Tongue (tissue), 2 donors: ENCODE measurements around the gene ARMC3. TPM values are rescaled to one million over a fixed set of nuclear protein-coding genes. Genes with fewer than 3 reads are reported as not detected.
"Not testable (repeated sequence)": the region's sequence is repeated elsewhere in the genome, so short reads cannot be mapped to it uniquely, and the experiment has no call there.

Source experiments
- DNase-seq: peaks from one replicate; pipeline ENCODE4 v3.0.0-alpha.2; 2015
- total RNA-seq: library from RNA; depleted of rRNA; stranded (reverse); fragments of >200 nt; gene quantifications from one replicate; pipeline ENCODE4 v1.2.3, GENCODE V29; 2014

The ARMC3 gene, protein sequence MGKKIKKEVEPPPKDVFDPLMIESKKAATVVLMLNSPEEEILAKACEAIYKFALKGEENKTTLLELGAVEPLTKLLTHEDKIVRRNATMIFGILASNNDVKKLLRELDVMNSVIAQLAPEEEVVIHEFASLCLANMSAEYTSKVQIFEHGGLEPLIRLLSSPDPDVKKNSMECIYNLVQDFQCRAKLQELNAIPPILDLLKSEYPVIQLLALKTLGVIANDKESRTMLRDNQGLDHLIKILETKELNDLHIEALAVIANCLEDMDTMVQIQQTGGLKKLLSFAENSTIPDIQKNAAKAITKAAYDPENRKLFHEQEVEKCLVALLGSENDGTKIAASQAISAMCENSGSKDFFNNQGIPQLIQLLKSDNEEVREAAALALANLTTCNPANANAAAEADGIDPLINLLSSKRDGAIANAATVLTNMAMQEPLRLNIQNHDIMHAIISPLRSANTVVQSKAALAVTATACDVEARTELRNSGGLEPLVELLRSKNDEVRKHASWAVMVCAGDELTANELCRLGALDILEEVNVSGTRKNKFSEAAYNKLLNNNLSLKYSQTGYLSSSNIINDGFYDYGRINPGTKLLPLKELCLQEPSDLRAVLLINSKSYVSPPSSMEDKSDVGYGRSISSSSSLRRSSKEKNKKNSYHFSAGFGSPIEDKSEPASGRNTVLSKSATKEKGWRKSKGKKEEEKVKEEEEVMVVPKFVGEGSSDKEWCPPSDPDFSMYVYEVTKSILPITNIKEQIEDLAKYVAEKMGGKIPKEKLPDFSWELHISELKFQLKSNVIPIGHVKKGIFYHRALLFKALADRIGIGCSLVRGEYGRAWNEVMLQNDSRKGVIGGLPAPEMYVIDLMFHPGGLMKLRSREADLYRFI
- 0.51 TPM for total RNA-seq

DNA sequence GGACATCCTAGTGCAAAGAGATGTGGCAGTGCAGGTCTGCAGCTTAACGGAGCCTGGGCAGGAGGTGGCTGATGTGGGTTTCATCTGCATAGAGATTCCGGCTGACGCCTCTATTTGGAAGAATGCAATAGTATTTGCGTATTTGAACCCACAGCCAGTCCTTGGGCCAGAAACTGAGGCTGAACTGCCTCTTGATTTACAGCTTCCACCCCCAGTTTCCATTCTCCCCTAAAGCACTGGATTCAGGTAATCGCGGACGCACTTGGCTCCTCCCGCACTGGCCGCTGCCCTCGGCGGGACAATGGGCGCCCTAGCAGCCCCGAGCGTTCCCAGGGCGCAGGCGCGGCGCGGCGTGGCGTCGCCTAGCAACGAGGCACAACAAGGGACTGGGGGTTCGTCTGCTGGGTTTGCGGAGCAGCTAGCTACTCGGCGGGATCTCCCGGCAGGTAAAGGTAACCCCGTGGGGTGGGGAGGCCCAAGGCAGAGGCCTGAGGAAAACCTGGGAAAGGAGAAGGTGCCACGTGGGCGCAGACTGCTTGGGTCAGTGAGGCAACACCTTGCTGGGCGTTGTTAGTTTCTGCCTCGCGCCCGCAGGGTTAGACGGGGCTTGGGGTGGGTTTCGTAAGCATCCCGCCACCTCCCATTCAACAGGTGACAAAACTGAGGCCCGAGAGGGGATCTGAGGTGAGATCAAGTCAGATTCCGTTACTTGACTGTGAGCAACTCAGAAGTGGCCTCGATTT is at the start of gene ARMC3:
TSS of gene ARMC3 (plus strand) at position 393 of the 743 bp plus-strand sequence. CDS start 3,944 bp downstream, outside the sequence.
- peak; percentile 80 for DNase-seq

DNA sequence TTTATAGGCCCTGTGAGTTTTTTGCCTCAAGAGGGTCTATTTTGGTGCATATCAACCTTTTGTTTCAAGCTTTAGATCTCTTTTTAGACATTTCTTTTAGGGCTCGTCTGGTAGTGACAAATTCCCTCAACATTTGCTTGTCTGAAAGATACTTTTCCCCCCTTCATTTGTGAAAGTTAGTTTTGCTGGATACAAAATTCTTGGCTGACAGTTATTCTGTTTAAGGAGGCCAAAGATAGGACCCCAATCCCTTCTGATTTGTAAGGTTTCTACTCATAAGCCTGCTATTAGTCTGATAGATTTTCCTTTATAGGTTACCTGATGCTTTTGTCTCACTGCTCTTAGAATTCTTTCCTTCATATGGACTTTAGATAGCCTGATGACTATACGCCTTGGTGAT is 36.1 kb upstream of the ARMC3 start:
- DNase-seq: no peak

DNA sequence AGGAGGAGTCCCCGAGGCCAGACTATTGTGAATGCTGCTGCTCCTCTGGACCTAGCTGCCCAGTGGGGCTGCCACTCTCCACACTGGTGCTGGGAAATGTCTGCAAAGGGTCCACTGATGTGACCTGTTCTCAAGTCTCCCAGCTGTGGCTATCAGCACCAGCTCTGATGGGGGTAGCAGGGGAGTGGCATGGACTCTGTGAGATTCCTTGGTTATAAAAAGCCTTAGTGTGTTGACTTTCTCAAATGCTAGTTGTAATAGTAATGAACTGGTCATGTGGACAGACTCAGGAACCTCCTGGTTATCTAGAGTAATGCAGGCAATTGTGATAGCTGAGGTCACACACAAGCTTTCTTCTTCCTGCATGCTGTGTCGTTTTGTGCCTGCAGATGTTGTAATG is 34.1 kb upstream of the ARMC3 start:
- DNase-seq: no peak

DNA sequence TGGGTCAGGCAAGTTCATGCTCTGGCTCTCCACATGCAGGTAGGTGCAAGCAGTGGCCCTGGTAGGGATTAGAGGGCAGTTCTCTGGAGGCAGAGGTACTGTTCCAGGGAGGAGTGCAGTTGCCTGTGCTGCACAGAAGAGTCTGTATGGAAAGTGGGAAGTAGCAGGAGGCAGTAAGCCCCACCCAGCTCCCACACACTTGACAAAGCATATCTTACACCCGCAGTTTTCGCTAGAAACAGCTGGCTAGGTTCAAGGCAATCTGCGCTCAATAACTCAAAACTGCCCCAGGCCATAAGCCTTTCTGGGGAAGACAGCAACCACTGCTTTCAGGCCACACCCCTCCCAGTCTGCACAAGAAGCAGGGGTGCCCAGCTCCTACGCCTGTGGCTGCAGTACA is 33.1 kb upstream of the ARMC3 start:
- DNase-seq: no peak

DNA sequence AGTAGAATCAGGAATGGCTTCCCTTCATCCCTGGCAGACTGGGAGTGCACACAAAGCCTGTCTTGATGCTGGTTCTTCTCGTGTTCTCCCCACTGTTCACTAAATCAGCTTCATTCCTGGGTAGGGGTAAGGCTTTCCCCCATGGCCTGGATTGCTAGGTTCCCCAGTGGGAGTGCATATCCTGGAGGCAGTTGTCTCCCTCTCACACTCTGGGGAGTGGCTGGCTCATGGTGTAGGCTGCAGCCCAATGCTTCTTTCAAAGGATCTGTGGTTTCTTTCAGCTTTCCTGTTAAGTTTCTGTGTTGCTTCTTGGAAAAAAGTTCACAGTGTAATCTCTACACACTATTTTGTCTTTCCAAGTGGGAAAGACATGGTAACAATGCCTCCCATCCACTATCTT is 32.6 kb upstream of the ARMC3 start:
- no peak for DNase-seq

DNA sequence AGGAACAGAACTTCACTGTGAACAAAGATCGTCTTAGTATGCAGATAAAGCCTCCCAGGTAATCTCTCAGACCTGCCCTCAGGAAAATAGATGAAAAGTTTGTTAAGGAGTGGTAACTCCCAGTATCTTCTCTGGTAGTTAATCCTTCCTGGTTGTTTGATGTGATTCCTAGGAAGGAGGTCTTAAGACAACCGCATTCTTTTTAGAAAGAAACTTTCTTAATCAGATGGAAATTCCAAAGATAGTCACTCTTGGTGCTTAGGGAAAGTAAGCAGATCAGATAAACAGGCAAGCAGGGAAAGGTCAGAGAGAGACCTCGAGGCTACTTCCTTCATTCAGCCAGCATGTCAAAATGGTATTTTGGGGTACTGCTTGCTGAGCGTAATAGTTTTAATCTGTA is 30.5 kb upstream of the ARMC3 start:
- DNase-seq: no peak

DNA sequence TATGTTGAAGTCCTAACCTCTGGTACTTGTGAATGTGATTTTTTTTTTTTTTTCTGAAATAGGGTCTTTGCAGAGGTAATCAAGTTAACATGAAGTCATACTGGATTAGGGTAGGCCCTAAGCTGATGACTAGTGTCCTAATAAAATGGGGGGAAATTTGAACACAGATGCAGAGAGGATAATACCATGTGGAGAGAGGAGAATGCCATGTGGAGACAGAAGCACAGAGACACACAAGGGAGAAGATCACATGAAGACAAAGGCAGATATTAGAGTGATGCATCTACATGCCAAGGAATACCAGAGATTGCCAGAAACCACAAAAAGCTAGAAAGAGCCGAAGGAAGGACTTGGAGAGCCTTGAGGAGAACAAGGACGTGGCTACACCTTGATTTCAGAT is 28.5 kb upstream of the ARMC3 start:
- no peak for DNase-seq

DNA sequence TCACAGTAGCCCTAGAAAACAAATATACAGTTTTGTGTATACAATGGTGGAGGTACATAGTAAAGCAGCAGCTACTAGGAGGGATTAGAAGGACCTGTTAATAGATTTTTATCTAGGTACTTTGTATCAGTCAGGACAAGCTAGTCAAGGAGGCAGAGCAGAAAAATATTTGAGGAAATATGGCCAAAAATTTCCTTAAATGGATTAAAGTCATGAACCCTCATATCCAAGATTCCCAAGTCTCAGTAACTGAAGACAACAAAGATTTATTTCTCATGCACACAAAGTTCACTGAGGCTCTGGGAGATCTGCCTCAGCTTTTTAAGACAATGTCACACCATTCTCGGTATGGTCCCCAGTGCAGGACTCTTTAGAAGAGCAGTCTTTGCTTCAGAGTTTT is 28.1 kb upstream of the ARMC3 start:
- no peak for DNase-seq

DNA sequence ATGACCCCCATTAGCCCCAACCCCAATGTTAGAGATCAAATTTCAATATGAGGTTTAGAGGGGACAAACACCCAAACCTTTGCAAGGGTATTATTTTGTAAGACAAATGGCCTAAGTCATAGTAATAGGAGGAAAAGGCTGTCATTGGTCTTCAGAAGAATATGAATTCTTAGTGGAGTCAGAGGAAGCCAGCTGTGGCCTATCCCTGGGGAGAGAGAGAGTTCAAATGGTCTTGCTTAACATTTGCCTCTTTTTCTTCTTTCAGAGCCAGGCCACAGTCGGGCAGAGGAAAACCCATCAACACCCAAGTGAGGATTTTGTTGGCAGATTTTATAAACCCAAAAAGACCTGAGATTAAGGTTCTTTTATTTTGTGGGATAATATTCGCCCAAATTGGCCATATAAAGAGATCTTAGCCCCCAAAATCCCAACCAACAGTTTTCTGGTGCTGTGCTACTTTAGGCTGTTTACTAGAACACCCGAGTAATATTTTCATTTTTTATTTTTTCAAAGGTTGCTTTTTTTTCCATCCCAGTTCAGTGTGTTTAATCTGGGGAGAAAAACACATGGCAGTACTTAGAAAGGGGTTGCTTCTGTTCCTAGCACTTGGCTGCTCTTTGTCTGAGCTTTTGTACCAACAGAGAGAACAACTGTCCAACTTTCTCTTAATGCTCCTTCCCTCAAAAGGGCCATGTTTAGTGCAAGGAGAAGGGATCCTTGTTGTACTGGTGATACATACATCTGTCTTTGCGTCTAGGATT is 26.8 kb upstream of the ARMC3 start:
- no peak for DNase-seq

DNA sequence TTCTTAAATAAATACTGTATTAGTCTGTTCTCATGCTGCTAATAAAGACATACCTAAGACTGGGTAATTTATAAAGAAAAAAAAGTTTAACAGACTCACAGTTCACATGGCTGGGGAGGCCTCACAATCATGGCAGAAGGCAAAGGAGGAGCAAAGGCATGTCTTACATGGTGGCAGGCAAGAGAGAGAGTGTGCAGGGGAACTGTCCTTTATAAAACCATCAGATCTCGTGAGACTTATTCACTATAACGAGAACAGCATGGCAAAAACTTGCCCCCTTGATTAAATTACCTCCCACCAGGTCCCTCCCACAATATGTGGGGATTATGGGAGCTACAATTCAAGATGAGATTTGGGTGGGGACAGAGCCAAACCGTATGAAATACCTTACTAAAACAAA is 25.7 kb upstream of the ARMC3 start:
- DNase-seq: not testable (repeated sequence)

DNA sequence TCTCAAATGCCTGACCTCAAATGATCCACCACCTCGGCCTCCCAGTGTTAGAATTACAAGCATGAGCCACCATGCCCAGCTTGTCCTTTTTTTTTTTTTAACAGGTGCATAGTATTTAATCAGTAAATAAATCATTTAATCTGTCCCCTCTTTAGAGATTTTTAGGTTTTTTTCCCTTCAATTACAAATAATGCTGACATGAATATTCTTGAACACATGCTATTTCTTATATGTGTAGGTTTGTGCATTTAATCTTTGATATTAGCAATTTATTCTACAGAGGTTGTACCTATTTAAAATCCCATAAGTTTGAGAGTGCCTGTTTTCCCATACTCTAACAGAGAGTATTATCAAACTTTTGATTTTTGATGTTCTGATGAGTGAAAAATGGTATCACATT is 24.2 kb upstream of the ARMC3 start:
- no peak for DNase-seq

DNA sequence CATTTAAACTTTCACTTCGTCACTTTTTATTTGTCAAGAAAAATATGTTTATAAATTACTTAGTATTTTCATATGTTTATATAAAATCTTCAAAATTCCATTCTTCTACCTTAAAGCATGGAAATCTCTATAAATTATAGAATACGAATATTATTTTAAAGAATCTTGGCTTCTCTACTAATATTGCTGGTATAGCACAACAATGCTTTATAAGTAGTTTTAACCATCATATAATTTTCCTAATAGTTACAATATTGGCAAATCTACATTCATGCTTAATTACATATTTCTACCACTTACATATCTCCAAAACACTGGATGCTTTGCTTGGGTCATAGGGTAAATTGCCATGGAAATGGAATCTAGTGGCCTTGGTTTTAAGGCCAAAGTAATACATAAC is 21.1 kb upstream of the ARMC3 start:
- DNase-seq: no peak

DNA sequence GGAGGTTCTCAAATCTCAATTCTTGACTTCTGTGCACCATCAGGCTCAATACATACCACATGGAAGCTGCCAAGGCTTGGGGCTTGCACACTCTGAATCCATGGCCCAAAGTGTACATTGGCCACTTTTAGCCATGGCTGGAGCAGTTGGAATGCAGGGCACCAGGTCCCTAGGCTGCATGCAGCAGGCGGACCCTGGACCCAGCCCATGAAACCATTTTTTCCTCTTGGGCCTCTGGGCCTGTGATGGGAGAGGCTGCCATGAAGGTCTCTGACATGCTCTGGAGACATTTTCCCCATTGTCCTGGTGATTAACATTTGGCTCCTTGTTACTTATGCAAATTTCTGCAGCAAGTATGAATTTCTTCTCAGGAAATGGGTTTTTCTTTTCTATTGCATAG is 19.0 kb upstream of the ARMC3 start:
- no peak for DNase-seq

DNA sequence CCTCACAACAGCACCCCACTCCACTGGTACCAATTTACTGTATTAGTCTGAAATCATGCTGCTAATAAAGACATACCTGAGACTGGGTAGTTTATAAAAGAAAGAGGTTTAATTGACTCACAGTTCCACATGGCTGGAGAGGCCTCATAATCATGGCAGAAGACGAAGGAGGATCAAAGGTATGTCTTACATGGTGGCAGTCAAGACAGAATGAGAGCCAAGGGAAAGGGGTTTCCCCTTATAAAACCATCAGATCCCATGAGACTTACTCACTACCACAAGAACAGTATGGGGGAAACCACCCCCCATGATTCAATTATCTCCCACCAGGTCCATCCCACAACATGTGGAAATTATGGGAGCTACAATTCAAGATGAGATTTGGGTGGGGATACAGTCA is 18.2 kb upstream of the ARMC3 start:
- DNase-seq: not testable (repeated sequence)

DNA sequence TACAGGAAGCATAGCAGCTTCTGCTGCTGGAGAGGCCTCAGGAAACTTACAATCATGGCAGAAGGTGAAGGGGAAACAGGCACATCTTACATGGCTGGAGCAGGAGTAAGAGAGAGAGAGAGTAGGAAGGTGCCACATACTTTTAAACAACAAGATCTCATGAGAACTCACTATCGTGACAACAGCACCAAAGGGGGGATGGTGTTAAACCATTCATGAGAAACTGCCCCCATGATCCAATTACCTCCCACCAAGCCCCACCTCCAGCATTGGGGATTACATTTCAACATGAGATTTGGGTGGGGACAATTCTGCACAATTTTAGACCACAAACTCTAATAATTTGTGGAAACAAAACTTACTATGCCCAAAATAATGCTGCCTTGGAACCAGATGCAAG is 16.8 kb upstream of the ARMC3 start:
- DNase-seq: no peak

DNA sequence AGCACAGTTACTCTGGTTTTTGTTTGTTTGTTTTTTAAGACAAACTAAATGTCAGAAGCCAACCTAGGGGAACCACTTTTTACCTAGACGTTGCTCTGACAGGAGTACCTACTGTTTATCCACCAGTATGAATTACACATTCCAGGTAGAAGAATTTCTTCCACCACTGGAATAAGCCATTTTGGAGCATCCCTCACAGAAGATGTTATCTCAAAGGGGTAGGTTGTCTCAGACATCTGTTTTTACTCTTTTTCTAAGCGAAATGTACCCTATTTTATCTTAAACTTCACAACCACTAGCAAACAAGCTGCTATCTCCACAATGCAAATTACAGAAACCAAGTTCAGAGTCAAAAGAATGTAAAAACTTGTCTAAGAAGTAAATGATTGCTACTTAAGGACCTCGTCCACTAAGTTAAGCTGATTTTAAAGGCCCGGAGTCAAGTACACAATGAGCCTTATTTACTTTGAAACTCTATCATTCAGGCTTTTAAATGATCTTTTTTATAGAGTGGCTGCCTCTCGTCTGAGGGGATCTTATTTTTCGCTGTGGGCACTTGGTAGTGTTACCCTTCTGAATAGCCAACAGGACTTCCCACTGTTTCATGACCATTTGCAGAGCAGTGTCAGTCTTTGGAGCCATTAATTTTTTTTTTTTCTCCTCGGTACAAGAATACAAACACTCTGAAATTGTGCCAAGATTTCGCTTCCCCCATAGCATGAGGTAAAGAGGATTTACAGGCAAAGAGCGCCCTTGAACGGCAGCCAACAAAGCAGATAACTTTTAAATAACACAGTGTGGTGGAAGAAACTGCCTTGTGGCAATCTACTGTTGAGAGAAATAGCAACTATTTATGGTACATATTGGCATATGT is 15.7 kb upstream of the ARMC3 start:
- peak; percentile 78 for DNase-seq

DNA sequence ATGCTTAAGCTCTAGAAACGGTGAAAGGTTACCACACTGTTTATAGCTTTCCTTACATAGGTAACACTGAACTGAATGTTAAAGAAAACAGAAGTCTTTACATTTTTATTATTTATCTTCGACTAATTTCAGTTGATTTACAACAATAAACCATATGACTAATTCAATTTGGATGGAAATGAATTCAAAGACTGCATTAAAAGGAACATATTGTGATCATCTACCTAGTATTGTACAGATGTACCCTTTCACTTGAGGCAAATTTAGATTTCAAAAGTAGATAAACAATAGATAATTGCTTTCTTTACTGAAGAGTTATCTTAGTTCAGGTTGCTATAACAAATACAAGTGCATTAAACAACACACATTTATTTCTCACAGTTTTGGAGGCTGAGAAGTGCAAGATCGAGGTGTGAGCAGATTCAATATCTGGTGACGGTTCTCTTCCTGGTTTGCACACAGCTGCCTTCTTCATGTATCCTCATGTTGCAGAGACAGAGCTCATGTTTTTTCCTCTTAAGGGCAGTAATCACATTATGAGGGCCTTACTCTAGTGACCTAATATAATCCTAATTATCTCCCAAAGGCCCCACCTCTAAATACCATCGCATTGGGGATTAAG is 15.0 kb upstream of the ARMC3 start:
- DNase-seq: peak; percentile 5

DNA sequence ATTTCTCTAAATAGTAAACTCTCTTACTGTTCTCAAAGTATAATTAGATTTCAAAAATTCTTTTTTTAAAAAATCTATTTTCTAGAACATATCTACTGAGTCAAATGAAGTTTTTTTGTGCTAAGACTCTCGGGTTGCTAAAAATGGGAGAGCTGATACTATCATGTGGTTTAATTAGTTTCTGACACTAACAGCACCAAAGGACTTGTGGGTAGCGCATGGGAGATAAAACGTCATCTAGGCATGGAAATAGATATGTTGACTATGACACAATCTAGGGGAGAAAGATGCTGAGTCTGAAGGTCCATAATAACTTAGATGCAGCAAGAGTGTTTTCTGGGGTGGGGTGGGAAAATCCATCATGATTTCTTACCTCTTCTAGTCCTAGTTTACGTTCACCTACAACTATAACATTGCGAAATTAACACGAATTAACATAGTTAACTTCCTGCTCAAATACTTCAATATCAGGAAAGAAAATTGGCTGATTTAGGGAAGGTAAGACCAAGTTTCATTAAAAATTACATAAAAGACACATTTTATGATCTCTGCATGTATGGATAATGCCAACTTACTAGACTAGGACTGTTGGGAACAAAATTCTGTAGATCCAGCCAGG is 14.3 kb upstream of the ARMC3 start:
- DNase-seq: no peak

DNA sequence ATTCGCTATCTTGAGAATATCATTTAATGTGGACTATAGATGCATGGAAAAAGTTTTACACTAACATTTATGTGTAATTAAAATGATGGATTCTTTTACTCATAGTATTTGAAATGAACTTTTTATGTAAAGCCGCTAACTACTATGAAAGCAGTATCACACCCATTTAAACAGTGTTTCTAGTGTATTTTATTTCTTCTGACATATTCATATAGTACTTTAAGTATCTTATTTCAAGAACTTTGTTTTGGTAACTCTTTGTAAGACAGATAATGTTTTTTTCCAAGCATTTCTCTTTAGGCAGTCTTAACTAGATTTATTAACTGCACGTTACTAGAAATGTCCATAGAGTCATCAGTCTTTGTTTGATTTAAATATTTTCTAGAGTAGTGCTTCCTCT is 12.5 kb upstream of the ARMC3 start:
- DNase-seq: no peak

DNA sequence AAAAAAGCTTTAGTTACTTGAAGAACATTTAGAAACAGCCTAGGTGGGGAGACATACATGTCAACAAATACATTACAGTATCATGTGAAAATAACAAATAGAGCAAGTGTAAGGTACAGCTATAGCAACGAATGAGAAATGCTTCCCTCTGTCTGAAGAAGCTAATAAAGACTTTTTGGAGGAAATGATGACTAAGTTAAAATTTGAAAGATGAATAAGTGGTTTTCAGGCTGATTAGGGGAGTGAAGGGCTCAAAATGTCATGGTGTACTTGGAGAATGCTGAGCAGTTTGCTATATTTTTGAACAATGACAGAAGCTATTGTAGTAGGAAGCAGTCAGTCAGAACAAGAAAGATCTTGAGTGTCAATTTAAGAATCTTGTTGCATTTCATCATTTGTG is 2.8 kb upstream of the ARMC3 start:
- DNase-seq: no peak
